IPS-18a (cell line): ENCODE measurements around the gene SEL1L.
"Not testable (repeated sequence)": the region's sequence is repeated elsewhere in the genome, so short reads cannot be mapped to it uniquely, and the experiment has no call there.

Source experiments
- H3K27ac ChIP-seq: one replicate; pipeline ENCODE4 v1.5.1; 2013; ENCODE audit warnings: low read length
- H3K27me3 ChIP-seq: one replicate; pipeline ENCODE4 v1.6.1; 2013; ENCODE audit warnings: mild to moderate bottlenecking, low read length; ENCODE audit not compliant: control insufficient read depth, insufficient read depth
- H3K36me3 ChIP-seq: one replicate; pipeline ENCODE4 v1.6.1; 2013; ENCODE audit warnings: low read depth, low read length; ENCODE audit not compliant: control insufficient read depth
- H3K4me1 ChIP-seq: one replicate; pipeline ENCODE4 v1.6.1; 2013; ENCODE audit warnings: low read depth, low read length; ENCODE audit not compliant: control insufficient read depth
- H3K4me3 ChIP-seq: one replicate; pipeline ENCODE4 v1.5.1; 2013; ENCODE audit warnings: low read length
- H3K9ac ChIP-seq: one replicate; pipeline ENCODE4 v1.6.1; 2013; ENCODE audit warnings: mild to moderate bottlenecking, low read length, moderate library complexity
- H3K9me3 ChIP-seq: one replicate; pipeline ENCODE4 v1.6.1; 2013; ENCODE audit warnings: low read depth, low read length; ENCODE audit not compliant: control insufficient read depth

Gene SEL1L

GRCh38 chr14:81440041-81440440 lies 93.6 kb downstream of the SEL1L start:
- H3K9me3 ChIP-seq: no peaks in the 10 kb centered on the region
- no peak overlapping the region for H3K27ac ChIP-seq
- H3K4me3 ChIP-seq: no peak overlapping the region
- H3K9ac ChIP-seq: no peak overlapping the region
- H3K27me3 ChIP-seq: peaks cover 30% of the 10 kb centered on the region
- no peaks in the 10 kb centered on the region for H3K36me3 ChIP-seq
- peaks cover 6% of the 10 kb centered on the region for H3K4me1 ChIP-seq

DNA sequence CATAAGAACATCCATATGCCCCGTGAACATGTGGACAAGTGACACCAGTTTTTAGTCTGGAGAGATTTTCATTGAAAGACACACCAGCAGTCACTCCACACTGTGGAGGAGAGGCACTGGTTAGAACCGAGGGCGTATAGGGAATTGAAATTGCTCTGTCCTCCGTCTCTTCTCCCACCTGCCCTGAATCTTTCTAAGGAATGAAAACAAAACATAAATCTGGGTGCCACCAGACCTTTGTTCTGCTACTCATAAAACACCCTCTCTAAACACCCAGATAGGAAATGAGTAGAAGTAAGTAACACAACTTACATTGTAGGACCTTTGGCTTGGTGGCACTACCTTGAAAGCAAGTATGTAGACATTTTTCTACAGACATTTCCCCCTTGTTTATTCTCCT lies 96.4 kb downstream of the SEL1L start:
- H3K36me3 ChIP-seq: no peaks in the 10 kb centered on the region
- no peaks in the 10 kb centered on the region for H3K9me3 ChIP-seq
- H3K27me3 ChIP-seq: peaks cover 33% of the 10 kb centered on the region
- H3K4me3 ChIP-seq: peak overlapping the region; percentile 91
- H3K9ac ChIP-seq: peak overlapping the region; percentile 59
- peaks cover 32% of the 10 kb centered on the region for H3K4me1 ChIP-seq
- H3K27ac ChIP-seq: no peak overlapping the region

DNA sequence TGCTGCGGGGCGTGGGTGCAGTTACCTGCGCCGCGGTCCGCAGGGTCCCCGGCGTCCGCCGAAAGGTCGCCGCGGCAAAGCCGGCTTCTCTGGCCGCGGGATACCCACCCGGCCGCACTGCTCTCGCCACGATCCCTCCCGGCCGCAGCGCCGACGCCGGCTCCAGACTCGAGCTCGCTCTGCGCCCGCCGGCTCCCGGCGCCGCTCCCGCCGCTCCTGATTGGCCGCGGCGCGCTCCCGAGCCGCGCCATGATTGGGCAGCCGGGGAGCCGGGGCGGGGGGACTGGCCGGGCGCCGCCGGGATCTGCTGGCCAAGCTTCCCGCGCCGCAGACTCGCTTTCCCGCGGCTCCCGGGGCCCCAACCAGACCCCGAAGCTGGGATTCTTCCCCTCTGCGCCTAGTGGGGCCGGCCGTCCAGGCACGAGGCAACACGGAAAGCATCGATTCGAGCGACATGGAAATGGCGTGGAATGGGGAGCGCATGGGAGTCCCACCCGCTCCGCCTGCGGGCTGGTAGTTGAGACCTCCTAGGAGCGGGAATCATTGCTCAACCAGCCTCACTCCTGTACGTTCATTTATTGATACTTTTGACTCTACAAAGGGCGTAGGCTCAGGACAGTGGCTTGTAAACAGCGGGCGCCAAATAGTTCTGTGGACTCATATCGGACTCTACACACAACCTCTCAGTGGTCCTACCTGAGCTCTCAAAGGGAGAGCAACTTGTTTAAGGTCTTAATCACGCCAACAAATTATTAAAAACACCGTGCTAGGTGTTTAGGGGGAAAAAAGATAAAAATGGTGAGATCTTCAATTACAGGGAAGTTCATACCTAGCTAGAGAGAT lies 97.1 kb downstream of the SEL1L start:
- peak overlapping the region; percentile 59 for H3K9ac ChIP-seq
- no peaks in the 10 kb centered on the region for H3K9me3 ChIP-seq
- H3K4me3 ChIP-seq: peak overlapping the region; percentile 91
- H3K27ac ChIP-seq: no peak overlapping the region
- peaks cover 32% of the 10 kb centered on the region for H3K4me1 ChIP-seq
- H3K36me3 ChIP-seq: no peaks in the 10 kb centered on the region
- H3K27me3 ChIP-seq: peaks cover 33% of the 10 kb centered on the region

DNA sequence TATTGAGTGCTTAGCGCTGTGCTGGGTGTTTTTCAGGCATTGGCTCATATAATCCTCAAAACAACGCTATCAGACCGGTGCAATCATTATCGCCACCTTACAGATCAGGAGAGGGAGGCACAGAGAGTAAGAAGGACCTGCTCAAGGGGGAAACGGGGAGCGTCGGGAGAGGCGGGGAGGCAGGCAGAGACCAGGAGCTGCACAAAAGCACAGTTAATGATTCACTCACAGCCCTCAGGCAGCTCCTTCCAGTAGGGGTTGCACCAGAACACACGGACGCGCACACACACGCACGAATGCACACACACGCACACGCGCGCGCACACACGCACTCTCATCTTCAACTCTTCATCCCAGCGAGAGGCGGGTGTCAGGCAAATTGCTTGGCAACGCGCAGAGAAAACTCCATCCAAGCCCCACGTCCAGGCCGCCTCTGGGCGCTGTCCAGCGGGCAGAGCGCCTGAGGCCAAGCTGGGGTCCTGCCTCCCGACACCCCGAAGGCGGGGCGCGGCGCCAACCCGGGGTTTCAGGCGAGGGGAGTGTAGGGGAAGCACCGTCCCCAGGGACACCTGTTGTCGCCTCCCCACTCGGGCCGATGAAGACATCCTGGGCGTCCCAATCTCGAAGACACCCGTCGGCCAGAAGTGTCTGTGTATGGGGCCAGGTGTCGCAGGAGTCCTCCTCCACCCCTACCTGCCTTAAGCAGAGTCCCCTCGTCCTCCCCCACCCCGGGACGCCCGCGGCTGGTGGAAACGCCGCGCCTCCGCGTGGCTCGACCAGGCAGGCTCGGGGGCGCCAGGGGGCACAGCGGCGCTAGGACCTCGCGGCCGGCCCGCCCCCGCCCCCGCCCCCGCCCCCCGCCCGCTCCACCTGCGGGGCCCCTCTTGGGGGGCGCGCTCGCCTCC lies 98.0 kb downstream of the SEL1L start:
- H3K27ac ChIP-seq: no peak overlapping the region
- H3K9me3 ChIP-seq: no peaks in the 10 kb centered on the region
- H3K27me3 ChIP-seq: peaks cover 33% of the 10 kb centered on the region
- H3K36me3 ChIP-seq: no peaks in the 10 kb centered on the region
- peak overlapping the region; percentile 91 for H3K4me3 ChIP-seq
- peak overlapping the region; percentile 62 for H3K9ac ChIP-seq
- H3K4me1 ChIP-seq: peaks cover 35% of the 10 kb centered on the region

DNA sequence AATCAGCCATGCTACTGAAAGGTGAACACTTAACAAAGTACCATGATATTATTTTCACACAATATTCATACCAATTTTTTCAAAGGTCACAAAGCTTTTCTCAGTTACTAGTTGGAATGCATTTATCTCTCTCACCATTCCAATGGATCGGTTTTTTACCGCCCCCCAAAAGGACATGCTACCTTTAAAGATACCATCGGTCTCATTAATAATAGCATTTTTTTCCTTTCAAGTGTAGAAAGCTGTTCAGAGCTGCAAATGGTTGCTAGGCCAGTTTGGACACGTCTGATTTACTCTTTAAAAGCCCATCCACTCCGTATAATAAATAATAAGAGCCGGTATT lies 98.6 kb downstream of the SEL1L start:
- no peak overlapping the region for H3K27ac ChIP-seq
- peak overlapping the region; percentile 91 for H3K4me3 ChIP-seq
- no peaks in the 10 kb centered on the region for H3K36me3 ChIP-seq
- peaks cover 33% of the 10 kb centered on the region for H3K27me3 ChIP-seq
- H3K4me1 ChIP-seq: peaks cover 35% of the 10 kb centered on the region
- no peaks in the 10 kb centered on the region for H3K9me3 ChIP-seq
- H3K9ac ChIP-seq: peak overlapping the region; percentile 62

DNA sequence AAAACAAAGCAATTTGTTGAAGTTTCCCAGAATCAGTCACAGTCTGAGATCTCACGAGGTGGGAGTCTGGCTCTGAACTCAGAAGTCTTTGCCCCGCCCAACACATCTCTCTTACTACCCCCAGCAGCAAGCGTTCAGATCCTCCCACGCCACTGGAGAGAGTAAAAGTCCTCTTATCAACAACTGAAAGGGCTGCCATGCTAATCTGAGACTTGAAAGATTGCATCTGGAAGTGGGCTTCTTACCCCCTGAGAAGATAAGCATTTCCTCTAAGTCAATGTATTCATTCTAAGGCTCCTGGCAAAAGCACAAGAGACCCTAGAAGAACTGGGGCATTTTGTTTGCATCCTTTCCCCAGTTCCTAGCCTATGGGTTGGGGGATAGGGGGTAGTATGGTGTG lies 99.4 kb downstream of the SEL1L start:
- H3K4me3 ChIP-seq: peak overlapping the region; percentile 91
- no peaks in the 10 kb centered on the region for H3K9me3 ChIP-seq
- no peaks in the 10 kb centered on the region for H3K36me3 ChIP-seq
- H3K4me1 ChIP-seq: peaks cover 35% of the 10 kb centered on the region
- H3K27ac ChIP-seq: no peak overlapping the region
- H3K9ac ChIP-seq: peak overlapping the region; percentile 62
- peaks cover 30% of the 10 kb centered on the region for H3K27me3 ChIP-seq

- Histone ChIP-seq H3K9me3 (no peaks in the 10 kb centered on the region), H3K36me3 (no peaks in the 10 kb centered on the region), H3K9ac (no peak overlapping the region), H3K27me3 (peaks cover 25% of the 10 kb centered on the region), H3K4me3 (no peak overlapping the region), H3K4me1 (peaks cover 35% of the 10 kb centered on the region), H3K27ac (no peak overlapping the region)
Measured at GRCh38 chr14:81433378-81433777, 100.3 kb downstream of the SEL1L start.

GRCh38 chr14:81432219-81432661 lies 101.4 kb downstream of the SEL1L start:
- Histone ChIP-seq H3K27me3 (peaks cover 15% of the 10 kb centered on the region), H3K9me3 (no peaks in the 10 kb centered on the region), H3K4me1 (peaks cover 44% of the 10 kb centered on the region), H3K36me3 (no peaks in the 10 kb centered on the region), H3K27ac (no peak overlapping the region), H3K9ac (no peak overlapping the region), H3K4me3 (no peak overlapping the region)

DNA sequence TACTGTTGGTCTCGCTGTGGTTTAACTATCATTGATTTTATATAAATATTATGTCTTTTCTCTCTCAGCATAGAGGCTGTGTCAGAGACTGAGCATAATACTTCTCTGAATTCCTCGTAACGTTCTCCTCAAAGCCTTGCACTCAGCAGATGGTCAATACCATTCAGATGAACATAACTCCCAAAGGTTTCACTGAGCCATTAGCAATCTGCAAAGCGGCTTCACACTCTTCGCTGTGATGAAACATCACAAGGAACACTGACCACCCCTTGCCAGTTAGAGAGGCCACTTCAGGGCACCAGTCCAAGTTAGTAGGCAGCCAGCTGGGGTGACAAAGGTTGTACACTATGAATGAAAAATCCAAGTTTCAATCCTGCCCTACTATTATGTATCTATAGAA lies 103.4 kb downstream of the SEL1L start:
- H3K27me3 ChIP-seq: peaks cover 5% of the 10 kb centered on the region
- peaks cover 3% of the 10 kb centered on the region for H3K36me3 ChIP-seq
- H3K27ac ChIP-seq: no peak overlapping the region
- no peak overlapping the region for H3K9ac ChIP-seq
- peaks cover 42% of the 10 kb centered on the region for H3K4me1 ChIP-seq
- H3K9me3 ChIP-seq: no peaks in the 10 kb centered on the region
- no peak overlapping the region for H3K4me3 ChIP-seq

- not testable (repeated sequence) for H3K27me3 ChIP-seq, H3K27ac ChIP-seq, H3K36me3 ChIP-seq, H3K9ac ChIP-seq, H3K9me3 ChIP-seq, H3K4me3 ChIP-seq
- peaks cover 38% of the 10 kb centered on the region for H3K4me1 ChIP-seq
Measured at GRCh38 chr14:81429749-81430148, 103.9 kb downstream of the SEL1L start.

DNA sequence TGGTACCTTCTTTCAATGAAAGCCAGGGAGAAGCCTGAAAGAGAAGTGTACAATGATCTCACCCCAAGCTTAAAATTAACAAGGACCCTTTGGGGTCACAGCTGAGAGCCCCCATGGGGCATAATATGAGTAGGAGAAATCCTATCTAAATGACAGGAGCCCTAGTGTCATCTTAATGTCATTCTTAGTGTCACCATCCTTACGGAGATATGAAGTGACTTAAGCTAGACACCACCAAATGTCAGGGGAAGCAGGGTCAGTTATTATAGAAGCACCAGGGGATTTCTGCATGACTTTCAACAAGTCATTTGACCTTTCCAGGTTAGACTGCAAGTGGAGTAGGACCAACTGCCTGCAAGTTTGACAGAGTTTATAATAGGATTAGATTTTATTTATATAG lies 104.6 kb downstream of the SEL1L start:
- no peaks in the 10 kb centered on the region for H3K27me3 ChIP-seq
- no peak overlapping the region for H3K4me3 ChIP-seq
- H3K9me3 ChIP-seq: no peaks in the 10 kb centered on the region
- peaks cover 32% of the 10 kb centered on the region for H3K4me1 ChIP-seq
- no peak overlapping the region for H3K27ac ChIP-seq
- peaks cover 3% of the 10 kb centered on the region for H3K36me3 ChIP-seq
- H3K9ac ChIP-seq: no peak overlapping the region
